DND-41 (cell line): ENCODE measurements around the gene MYO1B.

Experiments used
- CTCF ChIP-seq: IDR thresholded peaks from 2 replicates; pipeline ENCODE4 v1.5.1; 2012; ENCODE audit warnings: borderline replicate concordance, low read length, moderate library complexity, mild to moderate bottlenecking; ENCODE audit not compliant: poor library complexity, severe bottlenecking; ENCODE audit errors: extremely low read depth
- EZH2 ChIP-seq: IDR thresholded peaks from 3 replicates; pipeline ENCODE4 v1.6.1; 2012; ENCODE audit warnings: borderline replicate concordance, low read depth, mild to moderate bottlenecking, moderate library complexity, low read length, inconsistent platforms; ENCODE audit not compliant: severe bottlenecking

GRCh38 chr2:191206613-191207471, 38.4 kb upstream of the MYO1B start:
- TF ChIP-seq EZH2 (no peak), CTCF (no peak)
